ENCODE results near the gene BACE2. TPM values are rescaled to one million over a fixed set of nuclear protein-coding genes. Genes with fewer than 3 reads are reported as not detected.

The BACE2 gene
- total and polyA plus RNA-seq, 2 donors (not counting 1 experiment from before 2014, with no cell fraction given), result 19.5 to 31.5 TPM

DNA sequence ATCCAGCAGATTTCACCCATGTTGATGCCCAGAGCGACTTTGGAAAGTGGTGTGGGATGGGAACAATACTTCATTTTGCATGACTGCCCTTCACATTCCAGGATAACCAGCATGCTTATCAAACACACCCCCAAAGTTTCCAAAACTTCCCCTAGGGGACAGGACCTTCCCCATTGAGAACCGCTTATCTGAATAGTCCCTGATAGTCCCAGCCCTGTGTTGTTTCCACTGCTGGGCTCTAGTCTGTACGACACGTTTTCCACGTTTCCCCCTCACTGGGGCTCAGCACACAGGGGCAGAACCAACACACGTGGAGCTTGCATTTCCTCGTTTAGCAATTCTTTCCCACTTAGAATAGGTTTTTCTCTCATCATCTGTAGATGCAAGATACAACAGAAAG lies 61.0 kb downstream of the BACE2 start:
- Histone ChIP-seq H3K27me3 (ENCODE audit: control insufficient read depth, insufficient read depth, low read length) (no peaks in the 10 kb centered on the region), H3K9me3 (ENCODE audit: control insufficient read depth, insufficient read depth, low read depth, low read length) (no peaks in the 10 kb centered on the region), H3K9ac (ENCODE audit: insufficient read depth, low read length) (no peak overlapping the region), H3K79me2 (ENCODE audit: control insufficient read depth, insufficient read depth, low read length) (no peaks in the 10 kb centered on the region), H3K4me2 (ENCODE audit: extremely low read depth, insufficient read depth, low read length) (no peak overlapping the region), H3K4me1 (ENCODE audit: control insufficient read depth, extremely low read depth, insufficient read depth, low read length) (no peaks in the 10 kb centered on the region), H3K36me3 (ENCODE audit: control insufficient read depth, insufficient read depth, low read length) (no peaks in the 10 kb centered on the region), H2AFZ (ENCODE audit: low read length) (no peak overlapping the region), H3K4me3 (replicated peaks in 1 of 4; ENCODE audit: control extremely low read depth in 1 of 4, insufficient read depth in 1 of 4, low read depth in 3 of 4, low read length in 4 of 4) (no peak overlapping the region), H4K20me1 (ENCODE audit: control insufficient read depth, extremely low read depth, insufficient read depth, low read length) (no peaks in the 10 kb centered on the region), H3K27ac (ENCODE audit: insufficient read depth, low read length) (no peak overlapping the region)
- TF ChIP-seq EZH2 (IDR thresholded peaks at IDR 0.05; ENCODE audit: low read length, missing control alignments), result no peak
- no peak for DNase-seq (ENCODE audit: low read depth in 2 of 2)

DNA sequence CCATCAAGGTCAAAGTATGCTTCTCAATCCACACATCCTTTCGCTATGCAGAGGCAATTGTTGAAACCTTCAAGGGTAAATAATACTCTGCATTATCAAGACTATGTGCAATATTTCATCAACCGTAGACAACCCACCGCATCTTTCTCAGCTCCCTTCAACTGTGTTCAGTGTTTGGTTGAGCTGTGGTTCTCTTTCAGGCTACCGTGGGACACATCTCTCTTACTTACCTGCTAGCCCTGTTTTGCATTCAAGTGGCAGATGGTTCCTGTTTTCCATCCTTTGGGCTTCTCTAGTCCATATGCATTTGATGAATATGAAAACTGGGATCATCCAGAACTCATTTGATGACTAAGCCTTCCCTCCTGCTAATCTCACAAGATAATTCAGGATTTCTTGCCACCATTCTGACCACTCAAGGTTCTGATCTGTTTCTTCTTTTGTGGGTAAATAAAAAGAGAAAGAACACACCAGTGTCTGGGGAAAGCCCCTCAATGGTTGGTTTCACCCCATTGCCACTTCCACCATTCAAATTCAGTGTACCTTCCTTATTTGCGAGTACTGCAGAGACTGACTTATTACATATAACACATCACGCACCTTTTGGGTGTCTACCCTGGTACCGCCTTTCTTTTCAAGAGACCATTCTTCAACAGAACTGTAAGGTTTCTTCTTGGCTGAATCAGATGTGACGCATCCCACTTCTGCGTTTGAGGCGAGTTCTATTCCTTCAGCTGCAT lies 61.7 kb downstream of the BACE2 start:
- Histone ChIP-seq H3K27me3 (ENCODE audit: control insufficient read depth, insufficient read depth, low read length) (no peaks in the 10 kb centered on the region), H3K9me3 (ENCODE audit: control insufficient read depth, insufficient read depth, low read depth, low read length) (no peaks in the 10 kb centered on the region), H3K79me2 (ENCODE audit: control insufficient read depth, insufficient read depth, low read length) (no peaks in the 10 kb centered on the region), H3K9ac (ENCODE audit: insufficient read depth, low read length) (no peak overlapping the region), H3K27ac (ENCODE audit: insufficient read depth, low read length) (no peak overlapping the region), H4K20me1 (ENCODE audit: control insufficient read depth, extremely low read depth, insufficient read depth, low read length) (no peaks in the 10 kb centered on the region), H3K36me3 (ENCODE audit: control insufficient read depth, insufficient read depth, low read length) (no peaks in the 10 kb centered on the region), H2AFZ (ENCODE audit: low read length) (no peak overlapping the region), H3K4me2 (ENCODE audit: extremely low read depth, insufficient read depth, low read length) (no peak overlapping the region), H3K4me3 (replicated peaks in 1 of 4; ENCODE audit: control extremely low read depth in 1 of 4, insufficient read depth in 1 of 4, low read depth in 3 of 4, low read length in 4 of 4) (no peak overlapping the region), H3K4me1 (ENCODE audit: control insufficient read depth, extremely low read depth, insufficient read depth, low read length) (no peaks in the 10 kb centered on the region)
- no peak for TF ChIP-seq EZH2 (IDR thresholded peaks at IDR 0.05; ENCODE audit: low read length, missing control alignments)
- TF ChIP-seq CTCF (conservative IDR thresholded peaks at IDR 0.05 in 1 of 2, IDR thresholded peaks at IDR 0.05 in 1 of 2; ENCODE audit: low read depth in 1 of 2, low read length in 2 of 2), result no peak
- DNase-seq (ENCODE audit: low read depth in 2 of 2), result no peak

GRCh38 chr21:41230497-41230896 lies 62.5 kb downstream of the BACE2 start:
- Histone ChIP-seq H3K4me2 (ENCODE audit: extremely low read depth, insufficient read depth, low read length) (no peak overlapping the region), H4K20me1 (ENCODE audit: control insufficient read depth, extremely low read depth, insufficient read depth, low read length) (no peaks in the 10 kb centered on the region), H3K79me2 (ENCODE audit: control insufficient read depth, insufficient read depth, low read length) (no peaks in the 10 kb centered on the region), H3K4me3 (replicated peaks in 1 of 4; ENCODE audit: control extremely low read depth in 1 of 4, insufficient read depth in 1 of 4, low read depth in 3 of 4, low read length in 4 of 4) (no peak overlapping the region), H3K36me3 (ENCODE audit: control insufficient read depth, insufficient read depth, low read length) (no peaks in the 10 kb centered on the region), H3K27me3 (ENCODE audit: control insufficient read depth, insufficient read depth, low read length) (no peaks in the 10 kb centered on the region), H3K27ac (ENCODE audit: insufficient read depth, low read length) (no peak overlapping the region), H2AFZ (ENCODE audit: low read length) (no peak overlapping the region), H3K9ac (ENCODE audit: insufficient read depth, low read length) (no peak overlapping the region), H3K9me3 (ENCODE audit: control insufficient read depth, insufficient read depth, low read depth, low read length) (no peaks in the 10 kb centered on the region), H3K4me1 (ENCODE audit: control insufficient read depth, extremely low read depth, insufficient read depth, low read length) (no peaks in the 10 kb centered on the region)
- TF ChIP-seq EZH2 (IDR thresholded peaks at IDR 0.05; ENCODE audit: low read length, missing control alignments), result no peak
- no peak for TF ChIP-seq CTCF (conservative IDR thresholded peaks at IDR 0.05 in 1 of 2, IDR thresholded peaks at IDR 0.05 in 1 of 2; ENCODE audit: low read depth in 1 of 2, low read length in 2 of 2)
- DNase-seq (ENCODE audit: low read depth in 2 of 2), result no peak

Measured in fibroblast of lung (primary cell).